IMR-90 (cell line): ENCODE results near the gene PCSK5. TPM values are rescaled to one million over a fixed set of nuclear protein-coding genes. Genes with fewer than 3 reads are reported as not detected.

Experiments used
- ATAC-seq: fragments of 200-7000 bp; cut with Tn5 transposase; 2 replicates; pipeline ENCODE4 v1.9.1; 2020; ENCODE audit warnings: low read depth, mild to moderate bottlenecking, moderate library complexity
- BruUV-seq: library from RNA; stranded (reverse); fragments of 400-500 nt; replicated peaks from 2 replicates; lab custom pipeline; 2021; lab: Mats Ljungman, UMichigan
- CTCF ChIA-PET: fragments of 300-600 bp; formaldehyde crosslinking; extraction: SDS; loops from one replicate; lab custom pipeline; 2021; ENCODE audit warnings: antibody characterized with exemption; lab: Yijun Ruan, JAX
- POLR2A ChIA-PET: fragments of 300-600 bp; sonication (Branson Sonifier 250); formaldehyde crosslinking; loops from one replicate; lab custom pipeline; 2022; ENCODE audit warnings: antibody characterized with exemption; ENCODE audit not compliant: unreplicated experiment; lab: Charles Lee
- DNase-seq: peaks from one replicate; pipeline ENCODE4 v3.0.0; 2013
- H2AFZ ChIP-seq: replicated peaks from 2 replicates; pipeline ENCODE3; 2013; ENCODE audit warnings: low read length, mild to moderate bottlenecking; ENCODE audit not compliant: poor library complexity
- H2AK5ac ChIP-seq: 2 replicates; pipeline ENCODE4 v1.6.1; 2013; ENCODE audit warnings: low read depth, low read length, inconsistent platforms
- H2AK9ac ChIP-seq: replicated peaks from 2 replicates; pipeline ENCODE3; 2013; ENCODE audit warnings: mild to moderate bottlenecking, low read depth, low read length, moderate library complexity; ENCODE audit not compliant: poor library complexity
- H2BK120ac ChIP-seq: 2 replicates; pipeline ENCODE4 v1.6.1; 2013; ENCODE audit warnings: low read depth, low read length, inconsistent platforms
- H2BK15ac ChIP-seq: 3 replicates; pipeline ENCODE4 v1.6.1; 2013; ENCODE audit warnings: low read depth, low read length, inconsistent platforms
- H2BK20ac ChIP-seq: 2 replicates; pipeline ENCODE4 v1.6.1; 2013; ENCODE audit warnings: low read depth, mild to moderate bottlenecking, inconsistent platforms, low read length, moderate library complexity
- H2BK5ac ChIP-seq: 2 replicates; pipeline ENCODE4 v1.6.1; 2013; ENCODE audit warnings: mild to moderate bottlenecking, low read depth, low read length, inconsistent platforms; ENCODE audit not compliant: poor library complexity, severe bottlenecking
- H3K14ac ChIP-seq: replicated peaks from 2 replicates; pipeline ENCODE4 v1.6.1; 2013; ENCODE audit warnings: low read depth, low read length, inconsistent platforms
- H3K18ac ChIP-seq: 2 replicates; pipeline ENCODE4 v1.6.1; 2013; ENCODE audit warnings: low read depth, low read length, control low read depth
- H3K23ac ChIP-seq: 2 replicates; pipeline ENCODE4 v1.6.1; 2013; ENCODE audit warnings: low read depth, low read length, inconsistent platforms
- H3K27ac ChIP-seq: 2 replicates; pipeline ENCODE4 v1.5.1; 2013; ENCODE audit warnings: mild to moderate bottlenecking, control low read depth, low read length; ENCODE audit not compliant: insufficient read depth
- H3K27me3 ChIP-seq: 2 replicates; pipeline ENCODE4 v1.6.1; 2013; ENCODE audit warnings: low read length; ENCODE audit not compliant: control insufficient read depth, insufficient read depth
- H3K36me3 ChIP-seq: 2 replicates; pipeline ENCODE4 v1.6.1; 2013; ENCODE audit warnings: low read length, mixed read lengths; ENCODE audit not compliant: control insufficient read depth, insufficient read depth
- H3K4ac ChIP-seq: 2 replicates; pipeline ENCODE4 v1.6.1; 2013; ENCODE audit warnings: low read depth, low read length, inconsistent platforms
- H3K4me1 ChIP-seq: 2 replicates; pipeline ENCODE4 v1.6.1; 2013; ENCODE audit warnings: low read length, mixed read lengths; ENCODE audit not compliant: control insufficient read depth, insufficient read depth
- H3K4me2 ChIP-seq: 2 replicates; pipeline ENCODE4 v1.6.1; 2013; ENCODE audit warnings: low read depth, mild to moderate bottlenecking, control low read depth, low read length, moderate library complexity
- H3K4me3 ChIP-seq: 2 replicates; pipeline ENCODE4 v1.5.1; 2013; ENCODE audit warnings: low read depth, mild to moderate bottlenecking, control low read depth, low read length, moderate library complexity; ENCODE audit not compliant: insufficient read depth
- H3K56ac ChIP-seq: 2 replicates; pipeline ENCODE4 v1.6.1; 2013; ENCODE audit warnings: low read length, inconsistent platforms; ENCODE audit not compliant: insufficient read depth; ENCODE audit errors: extremely low read depth
- H3K79me1 ChIP-seq, 2 experiments: 2 replicates each; pipeline ENCODE4 v1.6.1; 2013; ENCODE audit warnings: low read length in 2 of 2, inconsistent platforms in 1 of 2, low read depth in 1 of 2
- H3K9ac ChIP-seq: 2 replicates; pipeline ENCODE4 v1.6.1; 2013; ENCODE audit warnings: low read depth, low read length, control low read depth
- H3K9me1 ChIP-seq: 2 replicates; pipeline ENCODE4 v1.6.1; 2013; ENCODE audit warnings: low read length, inconsistent platforms; ENCODE audit not compliant: insufficient read depth
- H3K9me3 ChIP-seq: 2 replicates; pipeline ENCODE4 v1.6.1; 2013; ENCODE audit warnings: low read length; ENCODE audit not compliant: control insufficient read depth, insufficient read depth
- H4K20me1 ChIP-seq: 2 replicates; pipeline ENCODE4 v1.6.1; 2013; ENCODE audit warnings: low read length, inconsistent platforms; ENCODE audit not compliant: insufficient read depth
- H4K5ac ChIP-seq: 2 replicates; pipeline ENCODE4 v1.6.1; 2013; ENCODE audit warnings: mild to moderate bottlenecking, low read depth, low read length, control low read depth
- H4K8ac ChIP-seq, 2 experiments: 2 replicates each; pipeline ENCODE4 v1.6.1; 2013; ENCODE audit warnings: low read depth in 2 of 2, low read length in 2 of 2, control low read depth in 1 of 2, inconsistent platforms in 1 of 2
- H4K91ac ChIP-seq: 2 replicates; pipeline ENCODE4 v1.6.1; 2013; ENCODE audit warnings: low read depth, low read length, inconsistent platforms; ENCODE audit not compliant: insufficient read depth
- BHLHE40 ChIP-seq: fragments of 150-350 bp; IDR thresholded peaks from 2 replicates; pipeline ENCODE4 v1.6.1; 2016; ENCODE audit warnings: mild to moderate bottlenecking, low read depth, low read length
- POLR2A ChIP-seq: IDR thresholded peaks from 2 replicates; pipeline ENCODE4 v1.6.1; 2012; ENCODE audit warnings: mild to moderate bottlenecking, low read depth, low read length
- RAD21 ChIP-seq: IDR thresholded peaks from 2 replicates; pipeline ENCODE4 v1.6.1; 2012; ENCODE audit warnings: low read length, improper control_type of control experiment
- WGBS, 2 experiments: methylation state at CpG; one replicate each; pipeline versions ENCODE4 v1.1.5 to v1.1.7; 2013; ENCODE audit warnings: missing lambda C conversion rate in 2 of 2; ENCODE audit not compliant: insufficient read length in 1 of 2; ENCODE audit errors: extremely low coverage in 2 of 2; 5-methylcytosine and 5-hydroxymethylcytosine counted together
- dilution Hi-C: fragments of 300-500 bp; cut with HindIII; formaldehyde crosslinking; loops from one replicate; pipeline ENCODE4 v1.14.3; 2018; ENCODE audit warnings: low sequenced_read_pairs; ENCODE audit not compliant: unreplicated experiment
- in situ Hi-C: fragments of 300-500 bp; cut with MboI; formaldehyde crosslinking; loops from 3 replicates; pipeline ENCODE4 v1.14.3; 2019; ENCODE audit warnings: low sequenced_read_pairs, inconsistent platforms, mixed read lengths
- intact Hi-C: fragments of 100-400 bp; cut with micrococcal nuclease; formaldehyde crosslinking; loops from 2 replicates; pipeline ENCODE4 v1.10.0; 2022
- polyA plus RNA-seq, 3 experiments: library from polyadenylated mRNA; depleted of rRNA; stranded (reverse); fragments of >200 nt; gene quantifications; 2 replicates each; pipeline ENCODE4 v1.2.3, GENCODE V29; 2012; ENCODE audit warnings: low replicate concordance in 1 of 3
- total RNA-seq: library from RNA; depleted of rRNA; stranded (reverse); fragments of >200 nt; gene quantifications from 2 replicates; pipeline ENCODE4 v1.2.3, GENCODE V29; 2012
- TF ChIP-seq, protein P1 (sequence below): conservative IDR thresholded peaks from 2 replicates; pipeline ENCODE4 v1.5.1; 2012; ENCODE audit warnings: mild to moderate bottlenecking, low read depth, low read length, improper control_type of control experiment

Gene PCSK5
- total and polyA plus RNA-seq, 2 of the 4 experiments (the other 2 are of a cell fraction), result 1.5 to 3.0 TPM

DNA sequence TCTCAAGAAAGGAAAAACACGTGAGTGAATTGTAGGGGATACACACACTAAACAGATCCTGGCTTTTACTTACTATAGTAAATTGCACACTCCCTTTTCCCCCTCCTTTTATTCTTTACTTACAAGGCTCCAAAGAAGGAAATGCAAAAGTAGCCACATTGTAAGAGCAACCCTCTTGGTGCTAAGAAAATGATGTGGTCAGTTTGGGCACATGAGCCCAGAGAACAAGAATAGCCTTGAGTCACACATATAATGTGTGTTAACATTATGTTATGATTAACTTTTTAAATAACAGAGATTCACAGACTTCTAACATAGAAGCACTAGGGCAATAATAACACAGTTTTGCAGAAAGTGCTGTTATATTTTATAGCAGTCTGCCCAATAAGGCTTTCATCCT is 48.5 kb downstream of the PCSK5 start:
- H3K9me1 ChIP-seq, result no peaks in the 10 kb centered on the region
- H4K5ac ChIP-seq, result no peak overlapping the region
- no peak overlapping the region for H3K4ac ChIP-seq
- H3K9ac ChIP-seq, result no peak overlapping the region
- H2AK5ac ChIP-seq, result no peak overlapping the region
- no peak overlapping the region for H2AFZ ChIP-seq
- H3K79me1 ChIP-seq, result no peaks in the 10 kb centered on the region
- DNase-seq (no peak), ATAC-seq (no peak)
- H3K14ac ChIP-seq, result no peak overlapping the region
- no peaks in the 10 kb centered on the region for H3K9me3 ChIP-seq
- intact Hi-C loops, result no loop called here
- dilution Hi-C loops, result no loop called here
- TF ChIP-seq BHLHE40 (no peak), RAD21 (no peak), POLR2A (no peak)
- TF ChIP-seq, protein P1, sequence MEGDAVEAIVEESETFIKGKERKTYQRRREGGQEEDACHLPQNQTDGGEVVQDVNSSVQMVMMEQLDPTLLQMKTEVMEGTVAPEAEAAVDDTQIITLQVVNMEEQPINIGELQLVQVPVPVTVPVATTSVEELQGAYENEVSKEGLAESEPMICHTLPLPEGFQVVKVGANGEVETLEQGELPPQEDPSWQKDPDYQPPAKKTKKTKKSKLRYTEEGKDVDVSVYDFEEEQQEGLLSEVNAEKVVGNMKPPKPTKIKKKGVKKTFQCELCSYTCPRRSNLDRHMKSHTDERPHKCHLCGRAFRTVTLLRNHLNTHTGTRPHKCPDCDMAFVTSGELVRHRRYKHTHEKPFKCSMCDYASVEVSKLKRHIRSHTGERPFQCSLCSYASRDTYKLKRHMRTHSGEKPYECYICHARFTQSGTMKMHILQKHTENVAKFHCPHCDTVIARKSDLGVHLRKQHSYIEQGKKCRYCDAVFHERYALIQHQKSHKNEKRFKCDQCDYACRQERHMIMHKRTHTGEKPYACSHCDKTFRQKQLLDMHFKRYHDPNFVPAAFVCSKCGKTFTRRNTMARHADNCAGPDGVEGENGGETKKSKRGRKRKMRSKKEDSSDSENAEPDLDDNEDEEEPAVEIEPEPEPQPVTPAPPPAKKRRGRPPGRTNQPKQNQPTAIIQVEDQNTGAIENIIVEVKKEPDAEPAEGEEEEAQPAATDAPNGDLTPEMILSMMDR, result no peak
- no peak overlapping the region for H4K91ac ChIP-seq
- H2BK20ac ChIP-seq, result no peak overlapping the region
- H3K4me3 ChIP-seq, result no peak overlapping the region
- H3K4me1 ChIP-seq, result no peaks in the 10 kb centered on the region
- H3K27ac ChIP-seq, result no peak overlapping the region
- no TSS peak for BruUV-seq
- no peaks in the 10 kb centered on the region for H3K27me3 ChIP-seq
- no peak overlapping the region for H3K56ac ChIP-seq
- H2BK15ac ChIP-seq, result no peak overlapping the region
- H2AK9ac ChIP-seq, result no peak overlapping the region
- no peak overlapping the region for H2BK5ac ChIP-seq
- H4K20me1 ChIP-seq, result no peaks in the 10 kb centered on the region
- ChIA-PET POLR2A (no interaction called here), CTCF (no interaction called here)
- WGBS, 2 experiments, result no CpG with 5 or more reads among the region's 1 CpG
- no peak overlapping the region for H3K23ac ChIP-seq
- H4K8ac ChIP-seq, result no peak overlapping the region
- H3K4me2 ChIP-seq, result no peak overlapping the region
- in situ Hi-C loops, result no loop called here
- H3K18ac ChIP-seq, result no peak overlapping the region
- no peak overlapping the region for H2BK120ac ChIP-seq
- H3K36me3 ChIP-seq, result peaks cover 4% of the 10 kb centered on the region
